ENCODE data around the gene UTP25.

DNA sequence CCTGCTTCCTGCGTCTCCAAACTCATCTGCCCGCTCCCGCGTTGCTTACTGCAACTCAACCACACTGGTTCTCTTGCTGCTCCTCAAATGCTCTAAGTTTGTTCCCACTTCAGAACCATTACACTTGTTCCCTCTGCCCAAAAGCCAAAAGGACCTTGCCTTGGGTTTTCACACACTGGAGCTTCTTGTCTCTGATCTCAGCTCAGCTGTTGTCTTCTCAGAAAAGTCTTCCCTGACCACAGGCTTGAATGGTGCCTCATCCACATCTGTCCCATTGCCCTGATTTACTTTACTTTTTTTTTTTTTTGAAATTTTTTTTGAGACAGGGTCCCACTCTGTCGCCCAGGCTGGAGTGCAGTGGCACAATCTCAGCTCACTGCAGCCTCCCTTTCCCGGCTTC, 66.0 kb downstream of the UTP25 start:
- TF ChIP-seq CTCF (IDR thresholded peaks at IDR 0.05; ENCODE audit: extremely low read depth in 1 of 2, insufficient read depth in 1 of 2, low read depth in 1 of 2, low read length in 2 of 2) (no peak), MAX (IDR thresholded peaks at IDR 0.05; ENCODE audit: insufficient read depth, insufficient read length) (no peak), MYC (IDR thresholded peaks at IDR 0.05; ENCODE audit: low read depth, low read length) (no peak), POLR2A (IDR thresholded peaks at IDR 0.05; ENCODE audit: low read depth, low read length) (no peak), EZH2 (IDR thresholded peaks at IDR 0.05; ENCODE audit: borderline replicate concordance, low read depth, low read length, severe bottlenecking) (no peak)

Data from endothelial cell of umbilical vein (primary cell).